Mesendoderm (in vitro differentiated cells): ENCODE results near the gene HTT.

Source experiments
- DNase-seq: peaks from one replicate; pipeline ENCODE4 v3.0.0; 2013
- H2AK5ac ChIP-seq: 2 replicates; pipeline ENCODE4 v1.6.1; 2013; ENCODE audit warnings: low read length, inconsistent platforms
- H2BK120ac ChIP-seq: 2 replicates; pipeline ENCODE4 v1.6.1; 2013; ENCODE audit warnings: low read depth, mild to moderate bottlenecking, low read length, moderate library complexity, mixed read lengths
- H2BK15ac ChIP-seq: replicated peaks from 2 replicates; pipeline ENCODE4 v1.6.1; 2013; ENCODE audit warnings: low read depth, mild to moderate bottlenecking, moderate library complexity
- H2BK5ac ChIP-seq: 2 replicates; pipeline ENCODE4 v1.6.1; 2013; ENCODE audit warnings: low read length, inconsistent platforms
- H3K18ac ChIP-seq: 2 replicates; pipeline ENCODE4 v1.6.1; 2013; ENCODE audit warnings: mild to moderate bottlenecking, low read length, mixed read lengths
- H3K23ac ChIP-seq: one replicate; pipeline ENCODE4 v1.6.1; 2013; ENCODE audit warnings: low read length
- H3K27ac ChIP-seq: 2 replicates; pipeline ENCODE4 v1.5.1; 2013; ENCODE audit warnings: low read depth, mild to moderate bottlenecking, inconsistent platforms, low read length, moderate library complexity
- H3K27me3 ChIP-seq: 2 replicates; pipeline ENCODE4 v1.6.1; 2013; ENCODE audit warnings: low read length, control low read depth, mild to moderate bottlenecking, inconsistent platforms; ENCODE audit not compliant: insufficient read depth, poor library complexity
- H3K36me3 ChIP-seq: 2 replicates; pipeline ENCODE4 v1.6.1; 2013; ENCODE audit warnings: low read length, inconsistent platforms; ENCODE audit not compliant: control insufficient read depth, insufficient read depth
- H3K4ac ChIP-seq: one replicate; pipeline ENCODE4 v1.6.1; 2013; ENCODE audit warnings: low read depth, mild to moderate bottlenecking, low read length, moderate library complexity
- H3K4me1 ChIP-seq: 2 replicates; pipeline ENCODE4 v1.6.1; 2013; ENCODE audit warnings: low read depth, low read length, inconsistent platforms; ENCODE audit not compliant: control insufficient read depth
- H3K4me2 ChIP-seq: 2 replicates; pipeline ENCODE4 v1.6.1; 2013; ENCODE audit warnings: low read length
- H3K4me3 ChIP-seq: 2 replicates; pipeline ENCODE4 v1.5.1; 2013; ENCODE audit warnings: mild to moderate bottlenecking, low read length
- H3K56ac ChIP-seq: one replicate; pipeline ENCODE4 v1.6.1; 2013; ENCODE audit warnings: low read length
- H3K79me1 ChIP-seq: 2 replicates; pipeline ENCODE4 v1.6.1; 2013; ENCODE audit warnings: low read length, inconsistent platforms
- H3K79me2 ChIP-seq: 2 replicates; pipeline ENCODE4 v1.6.1; 2013; ENCODE audit warnings: mild to moderate bottlenecking, low read length; ENCODE audit not compliant: control insufficient read depth, insufficient read depth
- H3K9ac ChIP-seq: 2 replicates; pipeline ENCODE4 v1.6.1; 2013; ENCODE audit warnings: low read length, inconsistent platforms
- H4K5ac ChIP-seq: one replicate; pipeline ENCODE4 v1.6.1; 2013; ENCODE audit warnings: low read length
- H4K8ac ChIP-seq: one replicate; pipeline ENCODE4 v1.6.1; 2013; ENCODE audit warnings: low read depth, mild to moderate bottlenecking, control low read depth, low read length, moderate library complexity
- WGBS: extraction: QIAGEN DNeasy Blood & Tissue Kit; methylation state at CpG from one replicate; pipeline ENCODE4 v1.1.7; 2013; ENCODE audit warnings: low lambda C conversion rate, missing lambda C conversion rate; ENCODE audit not compliant: insufficient coverage; ENCODE audit errors: extremely low coverage; 5-methylcytosine and 5-hydroxymethylcytosine counted together

Gene HTT

DNA sequence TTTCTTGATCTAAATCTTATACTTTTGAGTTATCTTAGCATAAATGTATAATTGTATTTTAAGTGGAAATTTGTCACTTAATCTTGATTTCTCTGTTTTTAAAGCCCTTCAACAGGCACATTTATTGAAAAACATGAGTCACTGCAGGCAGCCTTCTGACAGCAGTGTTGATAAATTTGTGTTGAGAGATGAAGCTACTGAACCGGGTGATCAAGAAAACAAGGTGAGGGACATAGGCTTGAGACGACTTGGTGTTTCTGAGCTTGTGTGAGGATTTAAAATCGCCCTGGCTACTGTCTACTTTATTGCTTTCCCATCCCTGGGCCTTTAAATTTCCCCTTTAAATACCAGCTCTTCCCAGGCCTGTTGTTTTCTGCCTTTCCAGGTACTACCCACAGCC lies 55.7 kb downstream of the HTT start:
- no peaks in the 10 kb centered on the region for H3K4me1 ChIP-seq

DNA sequence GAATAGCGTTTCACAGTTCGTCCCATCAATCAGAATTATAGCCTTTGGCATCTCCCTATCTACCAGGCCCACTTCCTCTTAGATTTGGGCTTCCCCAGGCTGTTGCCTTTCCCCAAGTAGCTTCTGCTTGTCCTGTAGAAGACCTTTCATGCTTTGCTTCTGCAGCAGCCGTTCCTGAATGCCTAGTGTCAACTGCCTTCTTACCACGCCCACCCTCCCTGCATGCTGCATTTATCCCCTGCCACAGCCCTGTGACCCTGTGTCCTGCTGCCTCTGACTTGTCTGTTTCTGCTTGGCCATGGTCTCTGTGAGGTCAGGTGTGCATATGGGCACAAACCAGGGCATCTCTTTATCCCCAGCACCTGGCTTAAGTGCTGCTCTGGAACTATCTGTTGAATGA lies 56.3 kb downstream of the HTT start:
- Histone ChIP-seq H3K4ac (no peak overlapping the region), H4K8ac (no peak overlapping the region), H4K5ac (no peak overlapping the region), H2AK5ac (no peak overlapping the region), H3K4me3 (no peak overlapping the region), H3K23ac (no peak overlapping the region), H3K56ac (no peak overlapping the region), H2BK5ac (no peak overlapping the region), H3K27ac (no peak overlapping the region), H3K18ac (no peak overlapping the region), H2BK15ac (no peak overlapping the region), H3K4me2 (no peak overlapping the region), H3K79me1 (no peaks in the 10 kb centered on the region), H3K36me3 (peaks cover 15% of the 10 kb centered on the region), H2BK120ac (no peak overlapping the region), H3K79me2 (no peaks in the 10 kb centered on the region), H3K9ac (no peak overlapping the region), H3K27me3 (no peaks in the 10 kb centered on the region), H3K4me1 (no peaks in the 10 kb centered on the region)
- whole genome bisulfite sequencing: no CpG with 5 or more reads among the region's 4 CpGs
- DNase-seq: no peak

More for the DNA sequence above, 55.7 kb downstream of the HTT start:
- Histone ChIP-seq H2AK5ac (no peak overlapping the region), H3K9ac (no peak overlapping the region), H3K27me3 (no peaks in the 10 kb centered on the region), H2BK5ac (no peak overlapping the region), H3K56ac (no peak overlapping the region), H3K4me3 (no peak overlapping the region), H3K36me3 (peaks cover 15% of the 10 kb centered on the region), H3K4ac (no peak overlapping the region), H2BK120ac (no peak overlapping the region), H3K4me2 (no peak overlapping the region), H4K5ac (no peak overlapping the region), H3K18ac (no peak overlapping the region), H3K79me1 (no peaks in the 10 kb centered on the region), H3K27ac (no peak overlapping the region), H3K23ac (no peak overlapping the region), H2BK15ac (no peak overlapping the region), H4K8ac (no peak overlapping the region), H3K79me2 (no peaks in the 10 kb centered on the region)
- no peak for DNase-seq
- WGBS: no CpG with 5 or more reads among the region's 3 CpGs

DNA sequence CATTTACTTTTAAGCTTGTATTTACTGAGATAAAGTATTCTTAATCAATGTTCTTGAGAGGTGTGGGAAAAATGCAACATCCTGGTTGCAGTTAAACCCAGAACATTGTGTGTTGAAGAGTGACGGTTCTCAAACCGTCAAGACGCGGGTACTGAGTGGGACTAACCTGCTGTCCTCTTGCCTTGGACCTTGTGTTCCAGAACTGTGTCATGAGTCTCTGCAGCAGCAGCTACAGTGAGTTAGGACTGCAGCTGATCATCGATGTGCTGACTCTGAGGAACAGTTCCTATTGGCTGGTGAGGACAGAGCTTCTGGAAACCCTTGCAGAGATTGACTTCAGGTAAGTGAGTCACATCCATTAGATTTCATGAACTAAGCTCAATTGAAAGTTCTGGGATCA lies 59.7 kb downstream of the HTT start:
- no peak overlapping the region for H2BK120ac ChIP-seq
- H2BK15ac ChIP-seq: no peak overlapping the region
- H2AK5ac ChIP-seq: no peak overlapping the region
- WGBS: no CpG with 5 or more reads among the region's 5 CpGs
- H3K9ac ChIP-seq: no peak overlapping the region
- H3K79me2 ChIP-seq: no peaks in the 10 kb centered on the region
- no peak overlapping the region for H3K4me2 ChIP-seq
- peaks cover 16% of the 10 kb centered on the region for H3K36me3 ChIP-seq
- no peak overlapping the region for H4K8ac ChIP-seq
- H3K4ac ChIP-seq: no peak overlapping the region
- no peaks in the 10 kb centered on the region for H3K4me1 ChIP-seq
- H2BK5ac ChIP-seq: no peak overlapping the region
- H3K23ac ChIP-seq: no peak overlapping the region
- H3K56ac ChIP-seq: no peak overlapping the region
- H4K5ac ChIP-seq: no peak overlapping the region
- no peak overlapping the region for H3K18ac ChIP-seq
- no peaks in the 10 kb centered on the region for H3K79me1 ChIP-seq
- H3K4me3 ChIP-seq: no peak overlapping the region
- DNase-seq: no peak
- H3K27ac ChIP-seq: no peak overlapping the region
- no peaks in the 10 kb centered on the region for H3K27me3 ChIP-seq

DNA sequence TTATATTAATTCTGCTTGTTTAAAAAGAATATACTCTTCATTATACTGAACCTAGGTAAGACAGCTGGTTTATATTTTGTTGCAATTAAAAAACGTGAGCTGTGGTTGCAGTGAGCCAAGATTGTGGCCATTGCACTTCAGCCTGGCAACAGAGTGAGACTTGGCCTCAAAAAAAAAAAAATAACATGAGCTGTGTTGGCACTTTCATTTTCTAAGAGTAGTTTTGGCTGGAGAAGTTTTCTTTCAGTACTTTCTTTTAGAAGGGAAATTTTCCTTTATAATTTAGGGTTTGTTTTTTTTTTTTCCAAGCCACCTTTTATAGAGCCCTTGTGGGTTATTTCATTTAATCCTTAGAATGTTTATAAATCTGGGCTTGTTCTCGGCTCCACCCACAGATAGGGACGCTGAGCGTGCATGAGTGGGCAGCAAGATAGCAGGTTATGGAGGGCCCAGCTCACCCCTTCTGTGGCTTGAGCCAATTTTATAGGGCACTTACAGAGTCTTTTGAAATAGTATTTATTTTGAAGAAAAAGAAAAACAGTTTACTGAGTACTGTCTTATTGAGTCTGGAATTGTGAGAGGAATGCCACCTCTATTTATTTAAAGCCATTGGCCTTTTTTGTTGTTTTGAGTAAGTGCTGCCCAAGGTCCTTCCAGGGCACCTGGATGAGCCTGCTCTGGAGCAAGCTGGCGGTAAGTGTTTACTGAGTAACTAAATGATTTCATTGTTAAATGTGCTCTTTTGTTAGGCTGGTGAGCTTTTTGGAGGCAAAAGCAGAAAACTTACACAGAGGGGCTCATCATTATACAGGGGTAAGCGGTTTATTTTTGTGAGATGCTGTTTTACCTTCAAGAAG lies 60.9 kb downstream of the HTT start:
- Histone ChIP-seq H2BK5ac (no peak overlapping the region), H2BK120ac (no peak overlapping the region), H3K9ac (no peak overlapping the region), H3K27me3 (no peaks in the 10 kb centered on the region), H3K36me3 (peaks cover 15% of the 10 kb centered on the region), H3K56ac (no peak overlapping the region), H3K79me1 (no peaks in the 10 kb centered on the region), H3K79me2 (no peaks in the 10 kb centered on the region), H3K27ac (no peak overlapping the region), H3K23ac (no peak overlapping the region), H3K4me2 (no peak overlapping the region), H3K4ac (no peak overlapping the region), H2BK15ac (no peak overlapping the region), H4K8ac (no peak overlapping the region), H2AK5ac (no peak overlapping the region), H3K18ac (no peak overlapping the region), H3K4me1 (no peaks in the 10 kb centered on the region), H4K5ac (no peak overlapping the region), H3K4me3 (no peak overlapping the region)
- WGBS: no CpG with 5 or more reads among the region's 6 CpGs
- DNase-seq: no peak

DNA sequence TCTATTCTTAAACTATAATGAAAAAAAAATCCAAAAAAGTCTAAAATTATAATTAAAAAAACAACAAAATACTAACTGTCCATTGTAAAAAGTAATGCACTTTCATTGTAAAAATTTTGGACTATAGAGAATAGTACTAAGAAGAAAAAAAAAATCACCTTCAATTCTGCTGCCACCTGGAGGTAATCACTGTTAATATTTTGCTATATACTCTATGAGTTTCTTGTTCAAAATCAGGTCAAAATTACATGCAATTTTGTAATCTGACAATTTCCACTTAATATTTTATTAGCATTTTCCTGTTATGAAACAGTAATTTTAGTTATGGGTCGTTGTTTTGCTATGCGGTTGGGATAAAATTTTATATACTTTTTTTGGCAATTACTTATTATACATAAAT lies 62.0 kb downstream of the HTT start:
- Histone ChIP-seq H3K4ac (no peak overlapping the region), H3K79me2 (no peaks in the 10 kb centered on the region), H2BK120ac (no peak overlapping the region), H2BK15ac (no peak overlapping the region), H3K27me3 (no peaks in the 10 kb centered on the region), H3K4me1 (no peaks in the 10 kb centered on the region), H3K4me2 (no peak overlapping the region), H3K56ac (no peak overlapping the region), H3K4me3 (no peak overlapping the region), H3K36me3 (peaks cover 7% of the 10 kb centered on the region), H3K79me1 (no peaks in the 10 kb centered on the region), H4K8ac (no peak overlapping the region), H3K9ac (no peak overlapping the region), H2BK5ac (no peak overlapping the region), H2AK5ac (no peak overlapping the region), H4K5ac (no peak overlapping the region), H3K23ac (no peak overlapping the region), H3K18ac (no peak overlapping the region), H3K27ac (no peak overlapping the region)
- 100% methylated on average over 1 of the region's 2 CpGs for WGBS
- no peak for DNase-seq

DNA sequence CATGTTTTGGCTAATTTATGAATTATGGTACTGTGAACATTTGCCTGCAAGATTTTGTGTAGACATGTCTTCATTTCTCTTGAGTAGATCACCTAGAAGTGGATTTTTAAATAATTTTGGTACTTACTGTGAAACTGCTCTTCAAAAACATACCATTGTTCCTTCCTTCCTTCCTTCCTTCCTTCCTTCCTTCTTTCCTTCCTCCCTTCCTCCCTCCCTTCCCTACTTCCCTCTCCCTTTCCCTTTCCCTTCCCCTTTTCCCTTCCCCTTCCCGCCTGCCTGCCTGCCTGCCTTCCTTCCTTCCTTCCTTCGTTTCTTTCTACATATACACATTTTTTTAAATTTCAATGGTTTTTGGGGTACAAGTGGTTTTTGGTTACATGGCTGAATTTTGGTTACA lies 63.4 kb downstream of the HTT start:
- Histone ChIP-seq H2AK5ac (no peak overlapping the region), H3K23ac (no peak overlapping the region), H3K9ac (no peak overlapping the region), H3K79me2 (no peaks in the 10 kb centered on the region), H3K79me1 (no peaks in the 10 kb centered on the region), H3K36me3 (peaks cover 3% of the 10 kb centered on the region), H2BK15ac (no peak overlapping the region), H3K4ac (no peak overlapping the region), H3K4me1 (no peaks in the 10 kb centered on the region), H4K8ac (no peak overlapping the region), H3K27ac (no peak overlapping the region), H3K27me3 (no peaks in the 10 kb centered on the region), H2BK5ac (no peak overlapping the region), H2BK120ac (no peak overlapping the region), H3K4me3 (no peak overlapping the region), H3K56ac (no peak overlapping the region), H3K18ac (no peak overlapping the region), H3K4me2 (no peak overlapping the region), H4K5ac (no peak overlapping the region)
- no peak for DNase-seq
- WGBS: 100% methylated on average over 2 of the region's 2 CpGs
